HepG2 (cell line): ENCODE results near the gene MBLAC1. TPM values are rescaled to one million over a fixed set of nuclear protein-coding genes. Genes with fewer than 3 reads are reported as not detected.

Source experiments
- ATAC-seq: fragments of 200-7000 bp; cut with Tn5 transposase; 3 replicates; pipeline ENCODE4 v1.9.1; 2020; ENCODE audit warnings: mild to moderate bottlenecking, moderate library complexity
- BruUV-seq: library from RNA; stranded (reverse); fragments of 400-500 nt; replicated peaks from 2 replicates; lab custom pipeline; 2021; lab: Mats Ljungman, UMichigan
- CTCF ChIA-PET: fragments of 300-600 bp; formaldehyde crosslinking; extraction: SDS; loops from one replicate; lab custom pipeline; 2021; ENCODE audit warnings: low total read pairs, inconsistent platforms, low intra/inter-chr PET ratio; lab: Yijun Ruan, JAX
- POLR2A ChIA-PET: fragments of 350-600 bp; sonication (Branson Sonifier 250); formaldehyde crosslinking; loops from one replicate; lab custom pipeline; 2020; ENCODE audit warnings: antibody characterized with exemption, inconsistent platforms; lab: Yijun Ruan, JAX
- DNase-seq: peaks from one replicate; pipeline ENCODE4 v3.0.0-alpha.2; 2015; ENCODE audit warnings: low spot score
- FAIRE-seq: peaks from 3 replicates; lab custom pipeline; 2011; peaks lifted over from hg19 to GRCh38; lab: Jason Lieb, UNC
- H2AFZ ChIP-seq: one replicate; pipeline ENCODE4 v1.6.1; 2011; ENCODE audit warnings: low read length, inconsistent platforms
- H3K27ac ChIP-seq: fragments of 300-600 bp; 3 replicates; pipeline ENCODE4 v1.8.0; 2011; ENCODE audit warnings: mixed run types, mild to moderate bottlenecking, mixed read lengths, low read length, inconsistent platforms; ENCODE audit not compliant: insufficient read depth; ENCODE audit errors: extremely low read length
- H3K27me3 ChIP-seq, 2 experiments: fragments of 200-600 bp in 1 of 2; 2 replicates in 1 of 2; 3 replicates in 1 of 2; pipeline versions ENCODE4 v1.6.0 to v1.8.0; 2011; ENCODE audit warnings: low read length in 2 of 2, mild to moderate bottlenecking in 2 of 2, moderate library complexity in 2 of 2, inconsistent platforms in 1 of 2; ENCODE audit not compliant: insufficient read depth in 2 of 2, control insufficient read depth in 1 of 2
- H3K36me3 ChIP-seq, 2 experiments: fragments of 200-600 bp in 1 of 2; replicated peaks in 1 of 2; 2 replicates in 1 of 2; 3 replicates in 1 of 2; pipeline versions ENCODE4 v1.5.1 to v1.8.0; 2011; ENCODE audit warnings: low read length in 2 of 2, inconsistent platforms in 1 of 2; ENCODE audit not compliant: insufficient read depth in 2 of 2, control insufficient read depth in 1 of 2
- H3K4me1 ChIP-seq: 2 replicates; pipeline ENCODE4 v1.5.1; 2012; ENCODE audit warnings: low read length, inconsistent platforms; ENCODE audit not compliant: insufficient read depth
- H3K4me2 ChIP-seq: 2 replicates; pipeline ENCODE4 v1.6.0; 2011; ENCODE audit warnings: low read depth, low read length, inconsistent platforms
- H3K4me3 ChIP-seq, 3 experiments: fragments of 200-600 bp in 1 of 3; sonication (generic), shearing (Covaris generic) in 1 of 3; replicated peaks in 1 of 3; 2 replicates each; pipeline ENCODE4 v1.5.1; 2011 to 2016; ENCODE audit warnings: low read length in 3 of 3, inconsistent platforms in 2 of 3, low read depth in 2 of 3, mild to moderate bottlenecking in 2 of 3, control low read depth in 1 of 3, mixed read lengths in 1 of 3; ENCODE audit not compliant: insufficient read depth in 1 of 3
- H3K79me2 ChIP-seq: one replicate; pipeline ENCODE4 v1.6.1; 2011; ENCODE audit warnings: low read length, inconsistent platforms; ENCODE audit not compliant: insufficient read depth
- H3K9ac ChIP-seq: 2 replicates; pipeline ENCODE4 v1.6.0; 2011; ENCODE audit warnings: mild to moderate bottlenecking, low read depth, low read length, inconsistent platforms; ENCODE audit not compliant: insufficient read depth
- H3K9me3 ChIP-seq: 2 replicates; pipeline ENCODE4 v1.5.1; 2012; ENCODE audit warnings: mild to moderate bottlenecking, low read length
- H4K20me1 ChIP-seq: 2 replicates; pipeline ENCODE4 v1.6.0; 2011; ENCODE audit warnings: inconsistent platforms, mild to moderate bottlenecking, low read length, moderate library complexity; ENCODE audit not compliant: insufficient read depth
- CREB1 ChIP-seq, 2 experiments: fragments of 450-650 bp in 1 of 2; IDR thresholded peaks; 2 replicates each; pipeline ENCODE4 v1.6.1; 2016 to 2017; ENCODE audit warnings: control low read depth in 1 of 2, mild to moderate bottlenecking in 1 of 2, missing compliant biosample characterization in 1 of 2, missing genetic modification characterization in 1 of 2
- FOXK2 ChIP-seq: fragments of 450-650 bp; IDR thresholded peaks from 2 replicates; pipeline ENCODE4 v1.6.1; 2016
- HMGXB4 ChIP-seq, 2 experiments: sonication (generic) in 1 of 2; formaldehyde crosslinking in 1 of 2; IDR thresholded peaks; 2 replicates each; pipeline versions ENCODE4 v1.4.0 to v1.6.1; 2018 to 2020; ENCODE audit warnings: missing genetic modification reagents in 2 of 2, borderline replicate concordance in 1 of 2, low read depth in 1 of 2, mild to moderate bottlenecking in 1 of 2, missing biosample characterization in 1 of 2
- HNRNPLL ChIP-seq: fragments of 200-400 bp; formaldehyde crosslinking; IDR thresholded peaks from 2 replicates; pipeline ENCODE4 v1.6.1; 2017; ENCODE audit warnings: mild to moderate bottlenecking, low read depth, low read length; ENCODE audit not compliant: poor library complexity, severe bottlenecking
- JDP2 ChIP-seq: sonication (generic); formaldehyde crosslinking; IDR thresholded peaks from 2 replicates; pipeline ENCODE4 v1.8.1; 2022; ENCODE audit warnings: missing genetic modification reagents, borderline replicate concordance
- KDM2A ChIP-seq: sonication (generic); formaldehyde crosslinking; IDR thresholded peaks from 2 replicates; pipeline ENCODE4 v1.4.0; 2020; ENCODE audit warnings: low read depth, missing genetic modification reagents, borderline replicate concordance
- NFIC ChIP-seq: IDR thresholded peaks from 2 replicates; pipeline ENCODE4 v1.6.1; 2012; ENCODE audit warnings: mild to moderate bottlenecking, low read length, inconsistent platforms
- SMAD9 ChIP-seq: sonication (generic); formaldehyde crosslinking; IDR thresholded peaks from 2 replicates; pipeline ENCODE4 v1.5.1; 2020; ENCODE audit warnings: mild to moderate bottlenecking, missing genetic modification reagents
- SNAPC2 ChIP-seq: sonication (generic); formaldehyde crosslinking; IDR thresholded peaks from 2 replicates; pipeline ENCODE4 v1.8.1; 2022; ENCODE audit warnings: mild to moderate bottlenecking, missing genetic modification reagents
- SOX6 ChIP-seq, 2 experiments: fragments of 450-650 bp in 1 of 2; sonication (generic) in 1 of 2; formaldehyde crosslinking in 1 of 2; IDR thresholded peaks; 2 replicates each; pipeline versions ENCODE4 v1.4.0 to v1.6.1; 2017 to 2020; ENCODE audit warnings: antibody characterized with exemption in 1 of 2, mild to moderate bottlenecking in 1 of 2, missing genetic modification reagents in 1 of 2
- TFDP2 ChIP-seq: sonication (generic); formaldehyde crosslinking; IDR thresholded peaks from 2 replicates; pipeline ENCODE4 v1.4.0; 2020; ENCODE audit warnings: missing genetic modification reagents
- ZIK1 ChIP-seq: sonication (generic); formaldehyde crosslinking; IDR thresholded peaks from 2 replicates; pipeline ENCODE4 v1.5.0; 2020; ENCODE audit warnings: mild to moderate bottlenecking, low read depth, missing genetic modification reagents, borderline replicate concordance
- ZNF143 ChIP-seq: sonication (generic); formaldehyde crosslinking; IDR thresholded peaks from 2 replicates; pipeline ENCODE4 v1.4.0; 2020; ENCODE audit warnings: missing genetic modification reagents
- ZNF230 ChIP-seq: sonication (generic); formaldehyde crosslinking; IDR thresholded peaks from 2 replicates; pipeline ENCODE4 v1.4.0; 2020; ENCODE audit warnings: mild to moderate bottlenecking, missing genetic modification reagents
- ZNF256 ChIP-seq: sonication (generic); formaldehyde crosslinking; conservative IDR thresholded peaks from 2 replicates; pipeline ENCODE4 v1.4.0; 2020; ENCODE audit warnings: missing genetic modification reagents
- ZNF75D ChIP-seq: sonication (generic); formaldehyde crosslinking; IDR thresholded peaks from 2 replicates; pipeline ENCODE4 v1.8.1; 2023; ENCODE audit warnings: missing genetic modification reagents, mild to moderate bottlenecking, borderline replicate concordance
- WGBS: methylation state at CpG from one replicate; pipeline ENCODE4 v1.1.6; 2017; ENCODE audit warnings: low lambda C conversion rate; 5-methylcytosine and 5-hydroxymethylcytosine counted together
- in situ Hi-C: cut with HindIII; loops from 2 replicates; pipeline ENCODE4 v1.10.0; 2017; ENCODE audit warnings: low pct_unique_long_range_greater_than_20kb; ENCODE audit not compliant: extremely low pct_ligation_motif_present
- intact Hi-C: fragments of 100-400 bp; cut with micrococcal nuclease; formaldehyde crosslinking; loops from one replicate; pipeline ENCODE4 v1.10.0; 2022; ENCODE audit not compliant: unreplicated experiment
- polyA plus RNA-seq, 8 experiments: library from polyadenylated mRNA; depleted of rRNA in 3 of 8; stranded (reverse) in 7 of 8; unstranded in 1 of 8; fragments of >200 nt; fragmentation: Illumina TruSeq in 4 of 8; extraction: Trizol in 4 of 8; gene quantifications; 2 replicates each; pipeline versions ENCODE4 v1.2.1 to v1.2.3, GENCODE V29; 2011 to 2016; ENCODE audit warnings: low read depth in 4 of 8, missing spikeins in 1 of 8, mixed read lengths in 1 of 8; ENCODE audit not compliant: insufficient read depth in 1 of 8
- total RNA-seq, 5 experiments: library from RNA; depleted of rRNA; stranded (reverse); fragments of >200 nt; fragmentation: Illumina TruSeq; extraction: Trizol; gene quantifications; 2 replicates each; pipeline ENCODE4 v1.2.3, GENCODE V29; 2016; ENCODE audit warnings: low read depth in 1 of 5

Gene MBLAC1
- total and polyA plus RNA-seq, 2 of the 13 experiments (the other 11 are each of a cell fraction or from before 2014, with no cell fraction given) = 0.79 to 2.1 TPM

- ChIA-PET CTCF (no interaction called here), POLR2A (no interaction called here)
- Histone ChIP-seq H3K9me3 (no peaks in the 10 kb centered on the region), H4K20me1 (peaks cover 6% of the 10 kb centered on the region; the same call in 1 of the 2 replicates), H3K36me3 (peaks cover 5 to 20% of the 10 kb centered on the region in 2 experiments), H3K4me3 (no peak overlapping the region), H2AFZ (no peak overlapping the region), H3K79me2 (no peaks in the 10 kb centered on the region), H3K9ac (no peak overlapping the region), H3K27me3 (peaks cover 3 to 13% of the 10 kb centered on the region in 2 experiments; a peak in 3 of 5 replicates), H3K4me1 (peaks cover 47% of the 10 kb centered on the region), H3K27ac (no peak overlapping the region), H3K4me2 (no peak overlapping the region)
- TF ChIP-seq KDM2A (CRISPR knock-in tag) = no peak
- TF ChIP-seq FOXK2 = no peak
- TF ChIP-seq ZNF256 = no peak
- TF ChIP-seq ZNF75D (CRISPR knock-in tag) = no peak
- 0 out of 2 replicates have a peak, but pooled peaks have one; percentile 29 for TF ChIP-seq CREB1 (IDR thresholded peaks at IDR 0.05)
- no peak for TF ChIP-seq CREB1 (CRISPR knock-in tag; IDR thresholded peaks at IDR 0.05)
- ATAC-seq = no peak
- DNase-seq = no peak
- 78% methylated on average over 6 of the region's 18 CpGs for WGBS
- FAIRE-seq = no peak
- no TSS peak for BruUV-seq
- intact Hi-C loops = no loop called here
- in situ Hi-C loops = no loop called here
These were observed 33.3 kb downstream of the MBLAC1 start for GRCh38 chr7:100160067-100160466.

- 9% methylated on average over 1 of the region's 6 CpGs for WGBS
- intact Hi-C loops = no loop called here
- H3K4me3 ChIP-seq = no peak overlapping the region
- BruUV-seq = no TSS peak
- ChIA-PET POLR2A (interaction anchor here (0.7 kb wide), 1 partner anchor 64 kb away, joined by 4 read pairs; no protein-coding TSS in a partner anchor), CTCF (no interaction called here)
- H3K27ac ChIP-seq = no peak overlapping the region
- FAIRE-seq = no peak
- no peaks in the 10 kb centered on the region for H4K20me1 ChIP-seq
- H3K27me3 ChIP-seq = peaks cover 3 to 32% of the 10 kb centered on the region in 2 experiments
- no peaks in the 10 kb centered on the region for H3K36me3 ChIP-seq
- no peaks in the 10 kb centered on the region for H3K9me3 ChIP-seq
- no peak for DNase-seq
- no peak overlapping the region for H2AFZ ChIP-seq
- no peak for ATAC-seq
- H3K4me2 ChIP-seq = no peak overlapping the region
- no peaks in the 10 kb centered on the region for H3K79me2 ChIP-seq
- in situ Hi-C loops = no loop called here
- peaks cover 38% of the 10 kb centered on the region for H3K4me1 ChIP-seq
- no peak overlapping the region for H3K9ac ChIP-seq
- TF ChIP-seq ZNF230 = no peak
- no peak for TF ChIP-seq SMAD9
- TF ChIP-seq HMGXB4 (CRISPR knock-in tag; IDR thresholded peaks at IDR 0.05; ENCODE audit: borderline replicate concordance in 1 of 2, low read depth in 1 of 2) = no peak
- TF ChIP-seq TFDP2 (CRISPR knock-in tag) = no peak
- no peak for TF ChIP-seq SOX6 (IDR thresholded peaks at IDR 0.05)
- TF ChIP-seq SOX6 (CRISPR knock-in tag; IDR thresholded peaks at IDR 0.05) = no peak
- TF ChIP-seq SNAPC2 (CRISPR knock-in tag) = no peak
- TF ChIP-seq HNRNPLL = no peak
- no peak for TF ChIP-seq ZIK1 (CRISPR knock-in tag)
- no peak for TF ChIP-seq JDP2 (CRISPR knock-in tag)
- TF ChIP-seq ZNF143 (CRISPR knock-in tag) = no peak
- no peak for TF ChIP-seq NFIC
These were observed 36.3 kb downstream of the MBLAC1 start for GRCh38 chr7:100163006-100163531.
